ENCODE measurements around the gene MGAT1.
"Not testable (repeated sequence)": the region's sequence is repeated elsewhere in the genome, so short reads cannot be mapped to it uniquely, and the experiment has no call there.

MGAT1 gene

GRCh38 chr5:180795771-180796313, 6.8 kb downstream of the MGAT1 start:
- DNase-seq (ENCODE audit: low read depth), result no peak
- H3K4me3 ChIP-seq (ENCODE audit: low read length), result no peak overlapping the region
- TF ChIP-seq CTCF (conservative IDR thresholded peaks at IDR 0.05; ENCODE audit: low read depth, low read length), result no peak

- no peak overlapping the region for H3K4me3 ChIP-seq (ENCODE audit: low read length)
- no peak for DNase-seq (ENCODE audit: low read depth)
- TF ChIP-seq CTCF (conservative IDR thresholded peaks at IDR 0.05; ENCODE audit: low read depth, low read length), result no peak
Observed at GRCh38 chr5:180792965-180793287, 9.7 kb downstream of the MGAT1 start.

- DNase-seq (ENCODE audit: low read depth), result no peak
- no peak overlapping the region for H3K4me3 ChIP-seq (ENCODE audit: low read length)
- TF ChIP-seq CTCF (conservative IDR thresholded peaks at IDR 0.05; ENCODE audit: low read depth, low read length), result no peak
Observed at GRCh38 chr5:180792287-180792964, 10.2 kb downstream of the MGAT1 start.

GRCh38 chr5:180791611-180792213, 10.9 kb downstream of the MGAT1 start:
- DNase-seq (ENCODE audit: low read depth), result no peak
- H3K4me3 ChIP-seq (ENCODE audit: low read length), result no peak overlapping the region
- no peak for TF ChIP-seq CTCF (conservative IDR thresholded peaks at IDR 0.05; ENCODE audit: low read depth, low read length)

- H3K4me3 ChIP-seq (ENCODE audit: low read length), result no peak overlapping the region
- no peak for TF ChIP-seq CTCF (conservative IDR thresholded peaks at IDR 0.05; ENCODE audit: low read depth, low read length)
- DNase-seq (ENCODE audit: low read depth), result no peak
Observed at GRCh38 chr5:180790524-180790923, 12.1 kb downstream of the MGAT1 start.

GRCh38 chr5:180790020-180790419, 12.6 kb downstream of the MGAT1 start:
- no peak for DNase-seq (ENCODE audit: low read depth)
- TF ChIP-seq CTCF (conservative IDR thresholded peaks at IDR 0.05; ENCODE audit: low read depth, low read length), result no peak
- H3K4me3 ChIP-seq (ENCODE audit: low read length), result no peak overlapping the region

- H3K4me3 ChIP-seq (ENCODE audit: low read length); DNase-seq (ENCODE audit: low read depth): not testable (repeated sequence)
Observed at GRCh38 chr5:180788651-180789410, 13.8 kb downstream of the MGAT1 start.

Data from retinal pigment epithelial cell (primary cell).